Spinal cord (tissue), 10 donors: ENCODE measurements around the gene RABEPK. TPM values are rescaled to one million over a fixed set of nuclear protein-coding genes. Genes with fewer than 3 reads are reported as not detected.
A peak's percentile ranks its signal among the peaks of the same experiment; 100 is the strongest.
"Not testable (repeated sequence)": the region's sequence is repeated elsewhere in the genome, so short reads cannot be mapped to it uniquely, and the experiment has no call there.

Experiments
- DNase-seq, 6 donors: peaks; one replicate each; pipeline versions ENCODE4 v3.0.0 to v3.0.0-alpha.2; 2013 to 2015; ENCODE audit warnings: low spot score in 6 of 6, low read depth in 4 of 6
- H3K27ac ChIP-seq: one replicate; pipeline ENCODE4 v1.5.1; 2013; ENCODE audit warnings: low read depth, low read length, control low read depth
- H3K27me3 ChIP-seq: one replicate; pipeline ENCODE4 v1.6.1; 2013; ENCODE audit warnings: low read length; ENCODE audit not compliant: control insufficient read depth, insufficient read depth
- H3K36me3 ChIP-seq: one replicate; pipeline ENCODE4 v1.6.1; 2013; ENCODE audit warnings: low read length; ENCODE audit not compliant: control insufficient read depth, insufficient read depth
- H3K4me1 ChIP-seq: one replicate; pipeline ENCODE4 v1.6.1; 2013; ENCODE audit warnings: low read length; ENCODE audit not compliant: control insufficient read depth, insufficient read depth
- H3K4me3 ChIP-seq: one replicate; pipeline ENCODE4 v1.5.1; 2013; ENCODE audit warnings: low read depth, low read length, control low read depth
- H3K9me3 ChIP-seq: one replicate; pipeline ENCODE4 v1.6.1; 2013; ENCODE audit warnings: low read length; ENCODE audit not compliant: control insufficient read depth, insufficient read depth
- WGBS: methylation state at CpG from one replicate; pipeline ENCODE4 v1.1.5; 2013; ENCODE audit warnings: missing lambda C conversion rate; ENCODE audit not compliant: insufficient coverage; 5-methylcytosine and 5-hydroxymethylcytosine counted together
- polyA plus RNA-seq, 2 donors: library from polyadenylated mRNA; unstranded; fragments of 120-200 nt; gene quantifications; one replicate each; pipeline ENCODE4 v1.2.1, GENCODE V29; 2013; ENCODE audit not compliant: insufficient read length in 2 of 2
- total RNA-seq, 2 donors: library from RNA; depleted of rRNA in 1 of 2; stranded (reverse); fragments of 120-200 nt in 1 of 2; fragments of >200 nt in 1 of 2; gene quantifications; one replicate each; pipeline versions ENCODE4 v1.2.3 to v1.2.4, GENCODE V29; 2013 to 2014
- donor health status: healthy.

The RABEPK gene
- total and polyA plus RNA-seq, 4 donors: 19.5 to 31.9 (median 27.1) TPM

DNA sequence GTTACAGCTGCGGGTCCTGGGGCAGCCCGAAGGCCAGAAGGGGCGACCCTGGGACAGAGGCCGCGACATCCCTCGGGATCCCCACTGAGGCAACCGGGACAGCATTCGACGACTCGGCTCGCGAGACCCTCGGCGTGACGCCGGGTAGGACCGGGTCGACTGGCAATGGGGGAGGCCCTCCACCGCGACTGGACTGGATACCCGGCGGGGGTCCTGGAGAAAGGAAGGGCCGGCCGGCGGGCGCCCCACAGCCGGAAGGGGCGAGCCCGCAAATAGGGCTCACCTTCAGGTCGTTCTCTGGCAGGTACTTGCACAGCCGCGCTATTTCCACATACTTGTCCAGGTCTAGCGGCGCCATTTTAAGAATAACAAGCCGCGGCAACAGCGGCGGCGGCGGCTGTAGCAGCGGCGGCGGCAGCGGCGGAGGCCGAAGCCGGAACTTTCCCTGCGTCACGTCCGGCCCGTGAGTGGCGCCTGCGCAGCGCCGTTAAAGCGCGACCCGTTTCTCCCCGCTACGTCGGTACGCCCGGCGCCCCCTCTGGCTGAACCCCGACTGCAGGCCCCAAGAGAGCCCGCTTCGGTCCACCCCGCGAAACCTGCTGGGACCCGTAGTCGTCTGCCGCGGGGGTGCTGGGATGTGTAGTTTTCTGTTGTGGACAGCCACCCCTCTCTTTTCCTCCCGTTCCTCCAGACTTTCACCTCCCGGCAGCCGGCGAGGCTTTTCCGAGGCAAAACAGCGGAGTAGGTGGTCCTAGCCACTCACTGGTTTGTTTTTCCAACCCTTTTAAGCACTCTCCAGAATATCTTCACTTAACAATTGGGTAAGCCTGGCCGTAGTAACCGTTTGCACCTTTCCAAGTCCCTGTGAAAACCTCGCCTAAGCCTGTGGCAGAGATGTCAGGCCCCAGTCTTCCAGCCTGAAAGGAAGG, 10.7 kb upstream of the RABEPK start, which contains the start of gene PPP6C:
PPP6C (minus strand) TSS at position 443 of the 929 bp plus-strand sequence; CDS start at position 358, 85 bp downstream.
- peaks cover 22% of the 10 kb centered on the region for H3K4me1 ChIP-seq
- peak; percentile 85 to 99 (median 92) for DNase-seq
- no peaks in the 10 kb centered on the region for H3K9me3 ChIP-seq
- WGBS: under 1% methylated on average over 73 of the region's 82 CpGs
- H3K4me3 ChIP-seq: peak within 1 kb of the TSS; percentile 99
- H3K27me3 ChIP-seq: no peaks in the 10 kb centered on the region
- peak within 1 kb of the TSS; percentile 92 for H3K27ac ChIP-seq
- H3K36me3 ChIP-seq: peaks cover 4% of the 10 kb centered on the region

GRCh38 chr9:125190361-125190801, 10.0 kb upstream of the RABEPK start:
- H3K27ac ChIP-seq: peak overlapping the region; percentile 92
- no peaks in the 10 kb centered on the region for H3K9me3 ChIP-seq
- DNase-seq: peak in 1 of 6 donors; percentile 28
- H3K4me1 ChIP-seq: peaks cover 22% of the 10 kb centered on the region
- no peaks in the 10 kb centered on the region for H3K27me3 ChIP-seq
- peaks cover 3% of the 10 kb centered on the region for H3K36me3 ChIP-seq
- peak overlapping the region; percentile 99 for H3K4me3 ChIP-seq
- 42% methylated on average over 4 of the region's 14 CpGs for WGBS

- H3K27ac ChIP-seq, H3K36me3 ChIP-seq, DNase-seq, H3K27me3 ChIP-seq, H3K9me3 ChIP-seq, H3K4me1 ChIP-seq, H3K4me3 ChIP-seq: not testable (repeated sequence)
- 60% methylated on average over 1 of the region's 5 CpGs for WGBS
These were observed 5.9 kb upstream of the RABEPK start for GRCh38 chr9:125194466-125194865.

- WGBS: no CpG with 5 or more reads among the region's 1 CpG
- H3K36me3 ChIP-seq, DNase-seq: not testable (repeated sequence)
These were observed 4.8 kb upstream of the RABEPK start for GRCh38 chr9:125195591-125195990.

DNA sequence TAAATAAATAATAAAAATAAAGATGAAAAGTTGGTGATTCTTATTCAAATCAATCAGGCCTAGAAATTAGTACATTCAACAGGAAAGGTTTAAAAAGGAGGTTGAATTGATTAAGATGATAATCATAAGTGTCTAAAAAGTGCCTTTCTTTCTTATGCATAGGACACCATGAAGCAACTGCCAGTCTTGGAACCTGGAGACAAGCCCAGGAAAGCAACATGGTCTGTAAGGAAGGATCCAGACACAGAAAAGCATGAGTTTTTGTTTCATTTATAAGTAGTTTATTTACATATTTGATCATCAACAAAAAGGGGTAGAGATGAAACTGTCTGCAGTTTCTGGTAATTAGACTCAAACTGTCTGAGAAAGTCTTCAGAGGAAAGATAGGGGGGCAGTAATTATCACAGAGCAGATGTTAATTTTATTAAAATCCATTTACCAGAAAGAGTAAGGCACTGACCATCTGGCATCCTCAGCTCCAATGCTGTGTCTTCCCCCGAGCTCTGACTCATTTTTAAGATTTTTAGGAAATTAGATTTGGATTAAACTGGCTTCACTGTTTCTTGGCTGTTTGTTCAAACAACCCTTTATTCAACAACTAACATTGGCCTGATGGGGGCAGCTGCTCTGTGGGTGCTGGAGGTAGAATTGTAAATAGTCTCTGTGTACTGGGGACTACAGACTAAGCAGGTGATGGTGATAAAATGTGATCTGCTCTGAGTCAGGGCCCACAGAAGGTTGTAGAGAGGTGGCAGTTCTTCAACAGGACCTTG, 2.7 kb downstream of the RABEPK start:
- Histone ChIP-seq H3K27me3 (no peaks in the 10 kb centered on the region), H3K4me1 (peaks cover 9% of the 10 kb centered on the region), H3K36me3 (peaks cover 43% of the 10 kb centered on the region), H3K4me3 (no peak overlapping the region), H3K27ac (no peak overlapping the region), H3K9me3 (no peaks in the 10 kb centered on the region)
- WGBS: no CpG with 5 or more reads among the region's 1 CpG
- peak in 2 of 6 donors; percentile 58 to 65 for DNase-seq

More at GRCh38 chr9:125195591-125195990, 4.8 kb upstream of the RABEPK start:
- not testable (repeated sequence) for H3K27ac ChIP-seq, H3K27me3 ChIP-seq, H3K4me3 ChIP-seq, H3K4me1 ChIP-seq, H3K9me3 ChIP-seq

- Histone ChIP-seq H3K4me1 (peaks cover 5% of the 10 kb centered on the region), H3K27me3 (no peaks in the 10 kb centered on the region), H3K4me3 (no peak overlapping the region), H3K27ac (no peak overlapping the region), H3K36me3 (peaks cover 53% of the 10 kb centered on the region), H3K9me3 (no peaks in the 10 kb centered on the region)
- 100% methylated on average over 2 of the region's 3 CpGs for WGBS
- no peak for DNase-seq
These were observed 4.1 kb downstream of the RABEPK start for GRCh38 chr9:125204477-125204876.

DNA sequence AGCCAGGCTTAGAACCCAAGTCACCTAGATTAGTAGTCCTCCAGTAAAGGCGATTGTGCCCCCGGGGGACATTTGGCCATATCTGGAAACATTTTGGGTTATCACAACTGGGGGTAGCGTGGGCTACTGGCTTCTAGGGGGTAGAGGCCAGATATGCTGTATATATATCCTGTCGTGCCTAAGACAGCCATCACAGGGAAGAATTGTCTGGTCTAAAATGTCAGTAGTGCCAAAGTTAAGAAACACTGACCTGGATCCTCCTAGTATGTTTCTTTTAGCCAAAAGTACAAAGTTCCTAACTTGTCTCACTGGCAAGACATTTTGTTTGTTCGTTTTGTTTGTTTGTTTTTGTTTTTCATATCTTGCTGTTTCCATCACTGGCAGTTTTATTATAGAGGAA, 13.8 kb downstream of the RABEPK start:
- Histone ChIP-seq H3K27me3 (no peaks in the 10 kb centered on the region), H3K4me1 (no peaks in the 10 kb centered on the region), H3K9me3 (no peaks in the 10 kb centered on the region), H3K4me3 (no peak overlapping the region), H3K27ac (no peak overlapping the region), H3K36me3 (peaks cover 25% of the 10 kb centered on the region)
- WGBS: 97% methylated on average over 3 of the region's 5 CpGs
- no peak for DNase-seq

- 100% methylated on average over 1 of the region's 3 CpGs for WGBS
- no peak for DNase-seq
- no peaks in the 10 kb centered on the region for H3K9me3 ChIP-seq
- H3K27ac ChIP-seq: no peak overlapping the region
- no peaks in the 10 kb centered on the region for H3K4me1 ChIP-seq
- H3K27me3 ChIP-seq: no peaks in the 10 kb centered on the region
- H3K4me3 ChIP-seq: no peak overlapping the region
- peaks cover 29% of the 10 kb centered on the region for H3K36me3 ChIP-seq
These were observed 18.3 kb downstream of the RABEPK start for GRCh38 chr9:125218621-125219020.

- not testable (repeated sequence) for H3K27me3 ChIP-seq, H3K4me1 ChIP-seq, H3K4me3 ChIP-seq, H3K27ac ChIP-seq, DNase-seq, H3K9me3 ChIP-seq
- peaks cover 44% of the 10 kb centered on the region for H3K36me3 ChIP-seq
These were observed 24.5 kb downstream of the RABEPK start for GRCh38 chr9:125224858-125225257.
